Type B pancreatic cell (in vitro differentiated cells): Measurements from ENCODE around the gene STK36. TPM values are rescaled to one million over a fixed set of nuclear protein-coding genes. Genes with fewer than 3 reads are reported as not detected.
A peak's percentile ranks its signal among the peaks of the same experiment; 100 is the strongest.

Experiments
- DNase-seq: peaks from one replicate; pipeline ENCODE4 v3.0.0; 2021; ENCODE audit warnings: mixed read lengths; ENCODE audit not compliant: unreplicated experiment; ENCODE audit errors: extremely low spot score
- H3K27ac Mint-ChIP-seq: 2 replicates; pipeline ENCODE4 v1.8.0; 2021; ENCODE audit warnings: mild to moderate bottlenecking, mixed read lengths
- H3K27me3 Mint-ChIP-seq: 2 replicates; pipeline ENCODE4 v1.8.0; 2021; ENCODE audit warnings: mixed read lengths
- H3K36me3 Mint-ChIP-seq: 2 replicates; pipeline ENCODE4 v1.8.0; 2021; ENCODE audit warnings: mixed read lengths
- H3K4me1 Mint-ChIP-seq: one replicate; pipeline ENCODE4 v1.8.0; 2021; ENCODE audit warnings: mixed read lengths; ENCODE audit not compliant: unreplicated experiment
- H3K4me3 Mint-ChIP-seq: 2 replicates; pipeline ENCODE4 v1.8.0; 2021; ENCODE audit warnings: mild to moderate bottlenecking, mixed read lengths
- H3K9me3 Mint-ChIP-seq: 2 replicates; pipeline ENCODE4 v1.8.0; 2021; ENCODE audit warnings: mixed read lengths
- total RNA-seq: library from RNA; stranded (reverse); gene quantifications from 2 replicates; pipeline ENCODE4 v1.2.1, GENCODE V29; 2021; ENCODE audit warnings: low replicate concordance
- TF ChIP-seq, protein P1 (sequence below): fragments of 200-600 bp; sonication (generic); conservative IDR thresholded peaks from 2 replicates; pipeline ENCODE4 v1.5.0; 2021; ENCODE audit warnings: antibody characterized with exemption, mild to moderate bottlenecking

The STK36 gene
- total RNA-seq, 1 donor from 2014 or later: 102 TPM

DNA sequence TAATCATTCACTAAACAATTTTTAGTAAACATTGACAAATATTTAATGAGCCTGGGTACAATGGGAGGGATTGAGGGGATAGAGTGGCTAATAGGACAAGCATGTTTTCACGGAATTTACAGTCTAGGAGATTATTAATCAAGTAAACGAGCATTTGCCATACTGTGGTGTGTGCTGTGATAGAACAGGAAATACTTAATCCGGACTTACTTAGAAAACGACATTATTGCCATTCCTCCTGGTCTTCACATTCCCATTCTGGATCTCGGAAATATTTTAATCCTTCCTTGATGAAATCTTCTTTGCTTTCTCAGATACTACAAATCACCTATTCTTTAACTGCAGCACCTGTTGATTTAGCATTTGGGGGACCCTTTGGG is 39.7 kb downstream of the STK36 start:
- peaks cover 16% of the 10 kb centered on the region for H3K36me3 Mint-ChIP-seq
- H3K9me3 Mint-ChIP-seq: no peaks in the 10 kb centered on the region
- TF ChIP-seq, protein P1, sequence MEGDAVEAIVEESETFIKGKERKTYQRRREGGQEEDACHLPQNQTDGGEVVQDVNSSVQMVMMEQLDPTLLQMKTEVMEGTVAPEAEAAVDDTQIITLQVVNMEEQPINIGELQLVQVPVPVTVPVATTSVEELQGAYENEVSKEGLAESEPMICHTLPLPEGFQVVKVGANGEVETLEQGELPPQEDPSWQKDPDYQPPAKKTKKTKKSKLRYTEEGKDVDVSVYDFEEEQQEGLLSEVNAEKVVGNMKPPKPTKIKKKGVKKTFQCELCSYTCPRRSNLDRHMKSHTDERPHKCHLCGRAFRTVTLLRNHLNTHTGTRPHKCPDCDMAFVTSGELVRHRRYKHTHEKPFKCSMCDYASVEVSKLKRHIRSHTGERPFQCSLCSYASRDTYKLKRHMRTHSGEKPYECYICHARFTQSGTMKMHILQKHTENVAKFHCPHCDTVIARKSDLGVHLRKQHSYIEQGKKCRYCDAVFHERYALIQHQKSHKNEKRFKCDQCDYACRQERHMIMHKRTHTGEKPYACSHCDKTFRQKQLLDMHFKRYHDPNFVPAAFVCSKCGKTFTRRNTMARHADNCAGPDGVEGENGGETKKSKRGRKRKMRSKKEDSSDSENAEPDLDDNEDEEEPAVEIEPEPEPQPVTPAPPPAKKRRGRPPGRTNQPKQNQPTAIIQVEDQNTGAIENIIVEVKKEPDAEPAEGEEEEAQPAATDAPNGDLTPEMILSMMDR: no peak
- peak overlapping the region; percentile 97 for H3K4me3 Mint-ChIP-seq
- no peak for DNase-seq
- H3K4me1 Mint-ChIP-seq: peaks cover 12% of the 10 kb centered on the region
- peak overlapping the region; percentile 91 for H3K27ac Mint-ChIP-seq
- no peaks in the 10 kb centered on the region for H3K27me3 Mint-ChIP-seq

DNA sequence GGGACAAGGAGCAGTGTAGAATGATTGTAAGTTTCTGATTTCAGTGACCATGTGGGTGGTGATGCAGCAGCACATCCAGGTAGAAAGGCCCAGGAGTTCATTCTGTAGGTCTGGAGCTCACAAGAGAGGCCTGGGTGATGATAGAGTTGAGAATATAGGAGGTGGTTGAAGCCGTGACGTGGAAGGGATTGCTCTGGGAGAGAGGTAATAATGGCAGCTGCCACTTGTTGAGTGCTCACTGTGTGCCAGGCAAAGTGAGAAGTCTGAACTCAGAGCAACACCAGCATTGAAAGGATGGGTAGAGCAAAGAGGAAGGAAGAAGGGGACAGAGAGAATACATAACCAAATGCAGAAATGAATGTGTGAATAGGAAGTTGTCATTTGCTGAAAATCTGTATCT is 42.0 kb downstream of the STK36 start:
- Mint-ChIP-seq H3K4me1 (peaks cover 13% of the 10 kb centered on the region), H3K27ac (no peak overlapping the region), H3K4me3 (peak overlapping the region; percentile 2), H3K9me3 (no peaks in the 10 kb centered on the region), H3K27me3 (no peaks in the 10 kb centered on the region), H3K36me3 (peaks cover 21% of the 10 kb centered on the region)
- DNase-seq: no peak
- TF ChIP-seq, protein P1: no peak

DNA sequence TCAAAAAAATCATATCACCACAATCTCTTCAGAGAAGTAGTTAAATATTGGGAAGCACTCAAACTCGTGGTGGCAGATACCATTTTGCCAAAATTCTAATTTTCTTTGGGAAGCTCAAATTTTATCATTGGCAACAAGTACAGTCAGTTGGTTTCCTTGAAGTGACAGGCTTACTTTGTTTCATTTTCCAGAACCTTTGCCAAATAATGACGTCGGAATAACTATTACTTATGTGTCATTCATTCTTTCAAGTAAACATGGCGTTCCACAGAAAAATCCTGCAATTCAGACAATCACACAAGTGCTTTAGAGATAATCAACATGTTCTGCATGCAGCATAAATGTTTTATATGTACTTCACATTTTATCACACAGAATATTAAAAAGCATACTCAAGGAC is 44.2 kb downstream of the STK36 start:
- H3K9me3 Mint-ChIP-seq: no peaks in the 10 kb centered on the region
- peaks cover 24% of the 10 kb centered on the region for H3K4me1 Mint-ChIP-seq
- peak overlapping the region; percentile 6 for H3K4me3 Mint-ChIP-seq
- no peak for DNase-seq
- H3K36me3 Mint-ChIP-seq: peaks cover 32% of the 10 kb centered on the region
- H3K27ac Mint-ChIP-seq: no peak overlapping the region
- no peaks in the 10 kb centered on the region for H3K27me3 Mint-ChIP-seq
- TF ChIP-seq, protein P1: no peak

DNA sequence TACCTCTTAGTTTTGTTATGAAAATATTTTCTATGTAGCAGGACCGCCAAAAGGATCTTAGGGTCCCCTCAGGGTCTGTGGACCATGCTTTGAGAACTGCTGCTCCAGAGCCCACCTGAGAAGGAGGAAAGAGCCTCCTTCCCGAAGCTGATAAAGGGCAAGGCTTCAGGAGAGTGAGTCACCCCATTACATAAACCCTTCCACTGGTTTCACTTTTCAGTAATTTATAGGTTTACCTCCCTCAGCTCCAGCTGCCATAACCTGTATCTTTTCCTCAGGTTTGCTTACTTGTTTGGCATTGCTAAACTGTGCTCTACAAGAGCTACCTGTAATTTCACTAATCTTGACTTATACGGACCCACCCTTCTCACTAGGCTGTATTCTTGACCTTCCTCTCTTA is 45.4 kb downstream of the STK36 start:
- H3K4me3 Mint-ChIP-seq: peak overlapping the region; percentile 7
- peaks cover 32% of the 10 kb centered on the region for H3K36me3 Mint-ChIP-seq
- H3K27me3 Mint-ChIP-seq: no peaks in the 10 kb centered on the region
- no peak for DNase-seq
- H3K9me3 Mint-ChIP-seq: no peaks in the 10 kb centered on the region
- TF ChIP-seq, protein P1: no peak
- H3K27ac Mint-ChIP-seq: peak overlapping the region; percentile 74
- H3K4me1 Mint-ChIP-seq: peaks cover 27% of the 10 kb centered on the region

DNA sequence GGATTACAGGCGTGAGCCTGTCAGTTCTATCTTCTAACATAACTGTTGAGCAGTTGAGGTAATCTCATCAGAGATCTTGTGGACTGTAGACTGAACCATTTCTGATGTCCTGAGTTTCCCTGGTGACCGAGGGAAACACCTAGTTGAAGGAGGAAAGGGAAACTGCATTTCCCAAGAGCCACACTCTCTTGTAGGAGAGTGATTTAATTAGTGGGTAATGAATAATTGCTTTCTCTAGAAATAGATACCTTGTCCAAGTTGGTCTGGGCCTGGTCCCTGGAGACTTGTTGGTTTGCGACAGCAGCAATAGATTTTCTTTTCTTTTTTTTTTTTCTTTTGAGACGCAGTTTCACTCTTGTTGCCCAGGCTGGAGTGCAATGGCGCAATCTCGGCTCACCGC is 46.2 kb downstream of the STK36 start:
- Mint-ChIP-seq H3K36me3 (peaks cover 32% of the 10 kb centered on the region), H3K4me3 (no peak overlapping the region)

More for the DNA sequence above, 46.2 kb downstream of the STK36 start:
- TF ChIP-seq, protein P1: no peak
- no peak for DNase-seq
- no peaks in the 10 kb centered on the region for H3K9me3 Mint-ChIP-seq
- H3K4me1 Mint-ChIP-seq: peaks cover 35% of the 10 kb centered on the region
- H3K27ac Mint-ChIP-seq: no peak overlapping the region
- no peaks in the 10 kb centered on the region for H3K27me3 Mint-ChIP-seq
